Activated CD4-positive, alpha-beta T cell treated with anti-CD3 and anti-CD28 coated beads for 36 hours (primary cell): ENCODE data around the gene LETMD1. TPM values are rescaled to one million over a fixed set of nuclear protein-coding genes. Genes with fewer than 3 reads are reported as not detected.

Experiments used
- ATAC-seq: fragments of 200-7000 bp; cut with Tn5 transposase; one replicate; pipeline ENCODE4 v1.10.0; 2021; ENCODE audit warnings: mild to moderate bottlenecking, moderate library complexity
- CTCF ChIA-PET: fragments of 350-600 bp; sonication (Branson Sonifier 250); formaldehyde crosslinking; loops from one replicate; lab custom pipeline; 2021; ENCODE audit warnings: antibody characterized with exemption; lab: Charles Lee
- POLR2A ChIA-PET: fragments of 350-600 bp; sonication (Branson Sonifier 250); formaldehyde crosslinking; loops from one replicate; lab custom pipeline; 2021; ENCODE audit warnings: antibody characterized with exemption, inconsistent platforms; lab: Charles Lee
- DNase-seq: peaks from one replicate; pipeline ENCODE4 v3.0.0-alpha.2; 2020
- H3K27ac Mint-ChIP-seq: one replicate; pipeline ENCODE4 v1.8.0; 2021; ENCODE audit warnings: mixed read lengths
- H3K27me3 Mint-ChIP-seq: one replicate; pipeline ENCODE4 v1.8.0; 2021; ENCODE audit warnings: mixed read lengths
- H3K36me3 Mint-ChIP-seq: one replicate; pipeline ENCODE4 v1.8.0; 2021; ENCODE audit warnings: low read depth, mixed read lengths
- H3K4me1 Mint-ChIP-seq: one replicate; pipeline ENCODE4 v1.8.0; 2021; ENCODE audit warnings: mixed read lengths
- H3K4me3 Mint-ChIP-seq: one replicate; pipeline ENCODE4 v1.8.0; 2021; ENCODE audit warnings: mild to moderate bottlenecking, moderate library complexity, mixed read lengths
- H3K9me3 Mint-ChIP-seq: one replicate; pipeline ENCODE4 v1.8.0; 2021; ENCODE audit warnings: low read depth, mixed read lengths
- intact Hi-C, 2 experiments: fragments of 100-400 bp; cut with DNase I in 1 of 2; cut with micrococcal nuclease in 1 of 2; formaldehyde crosslinking; loops; one replicate each; pipeline versions ENCODE4 v1.14.2 to v1.15.1; 2022 to 2024; cut with DNase I, micrococcal nuclease
- total RNA-seq, 2 experiments: library from RNA; stranded (reverse); gene quantifications; one replicate each; pipeline ENCODE4 v1.2.3, GENCODE V29; 2021

The LETMD1 gene
- total RNA-seq, 2 experiments from 2014 or later, result 69.6 to 79.6 TPM

- no peaks in the 10 kb centered on the region for H3K9me3 Mint-ChIP-seq
- H3K36me3 Mint-ChIP-seq, result peaks cover 42% of the 10 kb centered on the region
- H3K27me3 Mint-ChIP-seq, result no peaks in the 10 kb centered on the region
- peak overlapping the region; percentile 60 for H3K27ac Mint-ChIP-seq
- ATAC-seq, result no peak
- no peak for DNase-seq
- H3K4me1 Mint-ChIP-seq, result peaks cover 23% of the 10 kb centered on the region
- intact Hi-C loops, result no loop called here
- ChIA-PET CTCF (interaction anchor here (0.7 to 1.7 kb wide), 3 partner anchors 75 to 289 kb away, joined by 3 to 5 read pairs (median 3); no protein-coding TSS in a partner anchor), POLR2A (interaction anchor here (0.7 kb wide), 3 partner anchors 32 to 863 kb away, joined by 3 to 7 read pairs (median 4); no protein-coding TSS in a partner anchor)
- no peak overlapping the region for H3K4me3 Mint-ChIP-seq
These were observed 3.7 kb downstream of the LETMD1 start for GRCh38 chr12:51051787-51052186.

GRCh38 chr12:51055060-51055459, 6.9 kb downstream of the LETMD1 start:
- Mint-ChIP-seq H3K4me3 (no peak overlapping the region), H3K4me1 (peaks cover 7% of the 10 kb centered on the region), H3K36me3 (peaks cover 52% of the 10 kb centered on the region), H3K27me3 (no peaks in the 10 kb centered on the region), H3K27ac (no peak overlapping the region), H3K9me3 (no peaks in the 10 kb centered on the region)
- ChIA-PET POLR2A (no interaction called here), CTCF (no interaction called here)
- DNase-seq (no peak), ATAC-seq (no peak)
- intact Hi-C loops, result no loop called here

- ATAC-seq, result no peak
- CTCF ChIA-PET, result interaction anchor here (0.6 to 1.7 kb wide), 2 partner anchors 285 to 295 kb away, joined by 3 to 5 read pairs; no protein-coding TSS in a partner anchor
These were observed 8.1 kb downstream of the LETMD1 start for GRCh38 chr12:51056242-51056641.

GRCh38 chr12:51059086-51059485, 11.0 kb downstream of the LETMD1 start:
- intact Hi-C loops, result no loop called here
- DNase-seq (no peak), ATAC-seq (no peak)
- Mint-ChIP-seq H3K27me3 (no peaks in the 10 kb centered on the region), H3K27ac (no peak overlapping the region), H3K4me1 (no peaks in the 10 kb centered on the region), H3K9me3 (no peaks in the 10 kb centered on the region), H3K36me3 (peaks cover 49% of the 10 kb centered on the region), H3K4me3 (no peak overlapping the region)
- ChIA-PET CTCF (interaction anchor here (0.6 kb wide), 1 partner anchor 1021 kb away, joined by 3 read pairs; no protein-coding TSS in a partner anchor), POLR2A (no interaction called here)

More at GRCh38 chr12:51056242-51056641, 8.1 kb downstream of the LETMD1 start:
- Mint-ChIP-seq H3K36me3 (peaks cover 53% of the 10 kb centered on the region), H3K4me3 (no peak overlapping the region), H3K9me3 (no peaks in the 10 kb centered on the region), H3K27ac (no peak overlapping the region), H3K4me1 (peaks cover 7% of the 10 kb centered on the region), H3K27me3 (no peaks in the 10 kb centered on the region)
- no peak for DNase-seq
- intact Hi-C loops, result no loop called here
- POLR2A ChIA-PET, result no interaction called here

GRCh38 chr12:51062631-51063397, 14.7 kb downstream of the LETMD1 start:
- H3K9me3 Mint-ChIP-seq, result no peaks in the 10 kb centered on the region
- no peaks in the 10 kb centered on the region for H3K4me1 Mint-ChIP-seq
- peaks cover 44% of the 10 kb centered on the region for H3K36me3 Mint-ChIP-seq
- intact Hi-C loops, result no loop called here
- ATAC-seq (no peak), DNase-seq (no peak)
- CTCF ChIA-PET, result interaction anchor here (0.6 to 2.2 kb wide), 5 partner anchors 9 to 278 kb away, joined by 3 to 8 read pairs (median 5); no protein-coding TSS in a partner anchor
- no peak overlapping the region for H3K4me3 Mint-ChIP-seq
- POLR2A ChIA-PET, result no interaction called here
- H3K27ac Mint-ChIP-seq, result peak overlapping the region; percentile 24
- H3K27me3 Mint-ChIP-seq, result no peaks in the 10 kb centered on the region

- Mint-ChIP-seq H3K4me1 (no peaks in the 10 kb centered on the region), H3K36me3 (peaks cover 28% of the 10 kb centered on the region), H3K9me3 (no peaks in the 10 kb centered on the region), H3K4me3 (no peak overlapping the region), H3K27me3 (no peaks in the 10 kb centered on the region), H3K27ac (no peak overlapping the region)
- ChIA-PET POLR2A (interaction anchor here (0.5 kb wide), 1 partner anchor 20 kb away, joined by 5 read pairs; no protein-coding TSS in a partner anchor), CTCF (no interaction called here)
- ATAC-seq (no peak), DNase-seq (no peak)
- intact Hi-C loops, result no loop called here
These were observed 17.4 kb downstream of the LETMD1 start for GRCh38 chr12:51065530-51065929.

- ChIA-PET POLR2A (no interaction called here), CTCF (no interaction called here)
- DNase-seq (no peak), ATAC-seq (no peak)
- Mint-ChIP-seq H3K27me3 (no peaks in the 10 kb centered on the region), H3K36me3 (peaks cover 34% of the 10 kb centered on the region), H3K9me3 (no peaks in the 10 kb centered on the region), H3K27ac (no peak overlapping the region), H3K4me3 (no peak overlapping the region), H3K4me1 (no peaks in the 10 kb centered on the region)
- intact Hi-C loops, result no loop called here
These were observed 19.1 kb downstream of the LETMD1 start for GRCh38 chr12:51067229-51067628.

GRCh38 chr12:51067771-51068170, 19.6 kb downstream of the LETMD1 start:
- Mint-ChIP-seq H3K4me3 (no peak overlapping the region), H3K9me3 (no peaks in the 10 kb centered on the region), H3K27ac (peak overlapping the region; percentile 63), H3K4me1 (no peaks in the 10 kb centered on the region), H3K27me3 (no peaks in the 10 kb centered on the region), H3K36me3 (peaks cover 34% of the 10 kb centered on the region)
- ATAC-seq (no peak), DNase-seq (no peak)
- POLR2A ChIA-PET, result interaction anchor here (0.6 kb wide), 1 partner anchor 227 kb away, joined by 5 read pairs; no protein-coding TSS in a partner anchor
- intact Hi-C loops, result no loop called here
- CTCF ChIA-PET, result interaction anchor here (1.3 kb wide), 1 partner anchor 273 kb away, joined by 4 read pairs; no protein-coding TSS in a partner anchor

GRCh38 chr12:51070004-51070403, 21.9 kb downstream of the LETMD1 start:
- Mint-ChIP-seq H3K4me1 (no peaks in the 10 kb centered on the region), H3K27me3 (no peaks in the 10 kb centered on the region), H3K9me3 (no peaks in the 10 kb centered on the region), H3K36me3 (peaks cover 30% of the 10 kb centered on the region), H3K4me3 (no peak overlapping the region), H3K27ac (peak overlapping the region; percentile 59)
- intact Hi-C loops, result no loop called here
- POLR2A ChIA-PET, result no interaction called here
- DNase-seq (no peak), ATAC-seq (no peak)
- CTCF ChIA-PET, result no interaction called here

GRCh38 chr12:51071663-51072062, 23.5 kb downstream of the LETMD1 start:
- peaks cover 28% of the 10 kb centered on the region for H3K36me3 Mint-ChIP-seq
- intact Hi-C loops, result no loop called here
- ChIA-PET CTCF (interaction anchor here (0.5 to 0.9 kb wide), 5 partner anchors 8 to 320 kb away, joined by 3 to 4 read pairs (median 3); partner anchors contain the start of gene CSRNP2), POLR2A (no interaction called here)
- no peaks in the 10 kb centered on the region for H3K27me3 Mint-ChIP-seq
- H3K27ac Mint-ChIP-seq, result no peak overlapping the region
- no peaks in the 10 kb centered on the region for H3K9me3 Mint-ChIP-seq
- no peak for ATAC-seq
- DNase-seq, result no peak
- H3K4me3 Mint-ChIP-seq, result no peak overlapping the region
- H3K4me1 Mint-ChIP-seq, result peaks cover 13% of the 10 kb centered on the region

GRCh38 chr12:51075390-51075789, 27.3 kb downstream of the LETMD1 start:
- no peak overlapping the region for H3K4me3 Mint-ChIP-seq
- CTCF ChIA-PET, result interaction anchor here (1.0 to 1.9 kb wide), 4 partner anchors 14 to 266 kb away, joined by 3 to 8 read pairs (median 4); partner anchors contain the start of gene POU6F1
- no peak for DNase-seq
- no peak for ATAC-seq
- H3K27me3 Mint-ChIP-seq, result no peaks in the 10 kb centered on the region
- H3K36me3 Mint-ChIP-seq, result peaks cover 30% of the 10 kb centered on the region
- intact Hi-C loops, result no loop called here
- POLR2A ChIA-PET, result interaction anchor here (0.8 kb wide), 1 partner anchor 43 kb away, joined by 3 read pairs; no protein-coding TSS in a partner anchor
- H3K9me3 Mint-ChIP-seq, result no peaks in the 10 kb centered on the region
- H3K4me1 Mint-ChIP-seq, result peaks cover 27% of the 10 kb centered on the region
- no peak overlapping the region for H3K27ac Mint-ChIP-seq
